ENCODE data around the gene ASCL2. TPM values are rescaled to one million over a fixed set of nuclear protein-coding genes. Genes with fewer than 3 reads are reported as not detected.

Gene ASCL2
- not detected for polyA plus RNA-seq (2013, experiment 1 of 2)
- not detected for polyA plus RNA-seq (2013, experiment 2 of 2)

DNA sequence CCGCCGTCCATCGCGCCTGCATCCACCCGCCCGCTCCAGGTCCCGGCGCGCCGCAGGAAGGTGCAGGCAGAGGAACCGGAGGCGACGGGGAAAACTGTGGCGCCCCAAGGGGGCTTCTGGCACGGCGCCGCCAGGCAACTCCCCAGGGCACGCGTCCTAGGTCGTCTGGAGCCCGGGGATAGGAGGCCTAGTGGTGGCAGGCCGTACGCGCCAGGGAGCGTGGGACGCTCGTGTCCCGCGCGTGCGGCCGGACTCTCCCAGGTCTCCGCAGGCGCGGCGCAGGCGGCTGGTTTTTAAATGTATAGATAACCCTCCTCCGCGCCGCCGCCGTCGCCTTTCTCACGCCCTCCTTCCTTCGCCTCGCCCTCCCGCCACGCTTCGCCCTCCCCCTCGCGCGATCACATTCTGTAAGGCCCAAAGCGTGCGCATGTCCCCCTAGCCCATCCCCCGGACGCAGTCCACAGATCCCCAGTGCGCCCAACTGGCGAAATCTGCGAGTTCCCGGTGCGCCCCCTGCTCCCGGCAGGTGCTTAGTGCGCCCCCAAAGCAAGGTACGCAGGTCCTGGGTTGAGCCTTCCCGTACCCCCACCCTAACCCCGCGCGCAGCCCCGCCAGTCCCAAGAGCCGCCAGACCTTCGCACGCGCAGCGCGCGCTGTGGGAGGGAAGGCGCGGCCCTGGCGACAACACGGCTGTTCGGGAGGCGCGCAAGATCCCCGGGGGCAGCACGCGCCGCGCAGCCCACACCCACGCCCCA is at the start of gene ASCL2:
ASCL2 (minus strand) TSS at position 267 of the 755 bp plus-strand sequence; CDS start at position 11, 256 bp downstream.
- DNase-seq: no peak
- no peak within 1 kb of the TSS for H3K9ac ChIP-seq (ENCODE audit: low read length)
- H3K9me3 ChIP-seq (ENCODE audit: control insufficient read depth, low read length): no peaks in the 10 kb centered on the region
- no peak within 1 kb of the TSS for H2BK12ac ChIP-seq (ENCODE audit: low read length in 2 of 2)
- H2AFZ ChIP-seq (ENCODE audit: low read depth, low read length): no peak within 1 kb of the TSS
- H3K18ac ChIP-seq (ENCODE audit: low read depth in 1 of 2, low read length in 2 of 2): no peak within 1 kb of the TSS
- peaks cover 75 to 84% of the 10 kb centered on the region in 2 experiments for H3K27me3 ChIP-seq (ENCODE audit: control insufficient read depth in 1 of 2, insufficient read depth in 1 of 2, low read length in 2 of 2)
- H3K4ac ChIP-seq (ENCODE audit: low read depth in 1 of 2, low read length in 2 of 2): no peak within 1 kb of the TSS
- H3K4me3 ChIP-seq (ENCODE audit: insufficient read depth in 1 of 2, low read depth in 1 of 2, low read length in 2 of 2): peak within 1 kb of the TSS; percentile 10 to 47
- no peak within 1 kb of the TSS for H2AK5ac ChIP-seq (ENCODE audit: low read length, severe bottlenecking)
- peaks cover 0 to 7% of the 10 kb centered on the region in 2 experiments for H3K36me3 ChIP-seq (ENCODE audit: control insufficient read depth in 1 of 2, insufficient read depth in 2 of 2, low read depth in 1 of 2, low read length in 2 of 2)
- H3K4me2 ChIP-seq (ENCODE audit: low read length, poor library complexity, severe bottlenecking): no peak within 1 kb of the TSS
- H4K91ac ChIP-seq (ENCODE audit: low read length): no peak within 1 kb of the TSS
- WGBS: 43% methylated on average over 88 of the region's 89 CpGs
- no peak within 1 kb of the TSS for H3K14ac ChIP-seq (ENCODE audit: low read length in 2 of 2)
- H3K27ac ChIP-seq (ENCODE audit: low read length, poor library complexity, severe bottlenecking): no peak within 1 kb of the TSS
- H2BK5ac ChIP-seq (ENCODE audit: low read depth, low read length, poor library complexity, severe bottlenecking): no peak within 1 kb of the TSS
- no peak within 1 kb of the TSS for H4K8ac ChIP-seq (ENCODE audit: low read length)
- H3K23ac ChIP-seq (ENCODE audit: low read length in 2 of 2): peak within 1 kb of the TSS in 1 of 2 experiments; percentile 55
- no peak within 1 kb of the TSS for H2BK120ac ChIP-seq (ENCODE audit: low read depth, low read length)
- no peak within 1 kb of the TSS for H2BK15ac ChIP-seq (ENCODE audit: low read depth, poor library complexity, severe bottlenecking)
- H3K79me1 ChIP-seq (replicated peaks; ENCODE audit: low read length, poor library complexity, severe bottlenecking): no peaks in the 10 kb centered on the region
- peaks cover 11% of the 10 kb centered on the region for H3K4me1 ChIP-seq (ENCODE audit: control insufficient read depth, insufficient read depth, low read depth, low read length)

DNA sequence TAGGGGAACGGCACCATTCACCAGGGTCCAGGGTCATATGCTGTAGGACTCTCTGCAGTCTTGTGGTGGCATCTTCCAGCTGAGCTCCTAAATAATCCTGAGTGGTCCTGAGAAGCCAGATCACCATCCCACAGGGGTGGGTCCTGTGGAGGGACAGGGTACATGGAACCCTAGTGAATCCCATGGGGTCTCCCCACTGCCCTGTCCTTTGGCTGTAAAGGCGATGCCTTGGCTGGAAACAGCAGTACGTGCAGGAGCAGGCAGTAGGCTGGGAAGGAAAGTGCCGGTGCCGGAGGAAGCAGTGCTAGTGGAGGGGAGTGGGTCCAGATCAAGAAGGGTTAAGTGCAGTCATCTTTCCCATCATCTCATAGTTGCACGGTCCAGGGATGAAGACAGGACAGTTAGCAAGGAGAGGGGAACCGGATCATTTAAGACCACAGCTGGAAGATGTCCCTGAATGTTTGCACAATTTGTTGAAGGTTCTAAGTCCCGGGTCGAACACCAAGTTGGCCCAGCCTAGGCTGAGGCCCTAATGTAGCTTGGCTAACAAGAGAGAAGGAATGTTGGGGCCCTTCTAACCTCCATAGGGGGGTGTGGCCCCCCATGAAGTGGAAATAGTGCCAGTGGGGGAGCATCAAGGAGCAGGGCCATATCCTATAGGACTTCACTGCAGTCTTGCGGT is 49.5 kb upstream of the ASCL2 start:
- Histone ChIP-seq H2BK5ac (ENCODE audit: low read depth, low read length, poor library complexity, severe bottlenecking) (no peak overlapping the region), H3K4me2 (ENCODE audit: low read length, poor library complexity, severe bottlenecking) (no peak overlapping the region), H3K36me3 (ENCODE audit: control insufficient read depth in 1 of 2, insufficient read depth in 2 of 2, low read depth in 1 of 2, low read length in 2 of 2) (no peaks in the 10 kb centered on the region), H4K8ac (ENCODE audit: low read length) (no peak overlapping the region), H3K4ac (ENCODE audit: low read depth in 1 of 2, low read length in 2 of 2) (no peak overlapping the region), H2BK15ac (ENCODE audit: low read depth, poor library complexity, severe bottlenecking) (no peak overlapping the region), H3K27me3 (ENCODE audit: control insufficient read depth in 1 of 2, insufficient read depth in 1 of 2, low read length in 2 of 2) (peaks cover 0 to 7% of the 10 kb centered on the region in 2 experiments), H3K4me1 (ENCODE audit: control insufficient read depth, insufficient read depth, low read depth, low read length) (peaks cover 4% of the 10 kb centered on the region), H2BK120ac (ENCODE audit: low read depth, low read length) (no peak overlapping the region), H3K27ac (ENCODE audit: low read length, poor library complexity, severe bottlenecking) (no peak overlapping the region), H3K79me1 (replicated peaks; ENCODE audit: low read length, poor library complexity, severe bottlenecking) (no peaks in the 10 kb centered on the region), H3K18ac (ENCODE audit: low read depth in 1 of 2, low read length in 2 of 2) (no peak overlapping the region), H3K9ac (ENCODE audit: low read length) (no peak overlapping the region), H3K9me3 (ENCODE audit: control insufficient read depth, low read length) (peaks cover 11% of the 10 kb centered on the region), H2BK12ac (ENCODE audit: low read length in 2 of 2) (no peak overlapping the region), H3K4me3 (ENCODE audit: insufficient read depth in 1 of 2, low read depth in 1 of 2, low read length in 2 of 2) (no peak overlapping the region), H3K14ac (ENCODE audit: low read length in 2 of 2) (no peak overlapping the region), H2AK5ac (ENCODE audit: low read length, severe bottlenecking) (no peak overlapping the region), H3K23ac (ENCODE audit: low read length in 2 of 2) (no peak overlapping the region), H4K91ac (ENCODE audit: low read length) (no peak overlapping the region), H2AFZ (ENCODE audit: low read depth, low read length) (no peak overlapping the region)
- no peak for DNase-seq
- WGBS: 87% methylated on average over 10 of the region's 10 CpGs

GRCh38 chr11:2318707-2319106 is 48.3 kb upstream of the ASCL2 start:
- H3K9ac ChIP-seq (ENCODE audit: low read length): no peak overlapping the region
- no peak overlapping the region for H3K18ac ChIP-seq (ENCODE audit: low read depth in 1 of 2, low read length in 2 of 2)
- H3K4me2 ChIP-seq (ENCODE audit: low read length, poor library complexity, severe bottlenecking): no peak overlapping the region
- H2BK5ac ChIP-seq (ENCODE audit: low read depth, low read length, poor library complexity, severe bottlenecking): no peak overlapping the region
- H3K4me3 ChIP-seq (ENCODE audit: insufficient read depth in 1 of 2, low read depth in 1 of 2, low read length in 2 of 2): no peak overlapping the region
- no peak overlapping the region for H3K14ac ChIP-seq (ENCODE audit: low read length in 2 of 2)
- H3K36me3 ChIP-seq (ENCODE audit: control insufficient read depth in 1 of 2, insufficient read depth in 2 of 2, low read depth in 1 of 2, low read length in 2 of 2): no peaks in the 10 kb centered on the region
- WGBS: 91% methylated on average over 7 of the region's 7 CpGs
- no peaks in the 10 kb centered on the region for H3K79me1 ChIP-seq (replicated peaks; ENCODE audit: low read length, poor library complexity, severe bottlenecking)
- peaks cover 11% of the 10 kb centered on the region for H3K9me3 ChIP-seq (ENCODE audit: control insufficient read depth, low read length)
- H2BK120ac ChIP-seq (ENCODE audit: low read depth, low read length): no peak overlapping the region
- H2AFZ ChIP-seq (ENCODE audit: low read depth, low read length): no peak overlapping the region
- H2BK15ac ChIP-seq (ENCODE audit: low read depth, poor library complexity, severe bottlenecking): no peak overlapping the region
- H3K27me3 ChIP-seq (ENCODE audit: control insufficient read depth in 1 of 2, insufficient read depth in 1 of 2, low read length in 2 of 2): peaks cover 0 to 7% of the 10 kb centered on the region in 2 experiments
- no peak overlapping the region for H2AK5ac ChIP-seq (ENCODE audit: low read length, severe bottlenecking)
- H3K23ac ChIP-seq (ENCODE audit: low read length in 2 of 2): no peak overlapping the region
- H4K91ac ChIP-seq (ENCODE audit: low read length): no peak overlapping the region
- no peak overlapping the region for H3K4ac ChIP-seq (ENCODE audit: low read depth in 1 of 2, low read length in 2 of 2)
- no peak overlapping the region for H3K27ac ChIP-seq (ENCODE audit: low read length, poor library complexity, severe bottlenecking)
- peak overlapping the region; percentile 29 for H4K8ac ChIP-seq (ENCODE audit: low read length)
- H3K4me1 ChIP-seq (ENCODE audit: control insufficient read depth, insufficient read depth, low read depth, low read length): peaks cover 6% of the 10 kb centered on the region
- no peak overlapping the region for H2BK12ac ChIP-seq (ENCODE audit: low read length in 2 of 2)
- DNase-seq: no peak

GRCh38 chr11:2318123-2318522 is 47.7 kb upstream of the ASCL2 start:
- no peak overlapping the region for H3K4me3 ChIP-seq (ENCODE audit: insufficient read depth in 1 of 2, low read depth in 1 of 2, low read length in 2 of 2)
- no peak overlapping the region for H2BK120ac ChIP-seq (ENCODE audit: low read depth, low read length)
- no peak overlapping the region for H2AFZ ChIP-seq (ENCODE audit: low read depth, low read length)
- no peak overlapping the region for H2BK15ac ChIP-seq (ENCODE audit: low read depth, poor library complexity, severe bottlenecking)
- peaks cover 0 to 7% of the 10 kb centered on the region in 2 experiments for H3K27me3 ChIP-seq (ENCODE audit: control insufficient read depth in 1 of 2, insufficient read depth in 1 of 2, low read length in 2 of 2)
- no peak overlapping the region for H4K91ac ChIP-seq (ENCODE audit: low read length)
- H3K18ac ChIP-seq (ENCODE audit: low read depth in 1 of 2, low read length in 2 of 2): no peak overlapping the region
- no peak overlapping the region for H2BK12ac ChIP-seq (ENCODE audit: low read length in 2 of 2)
- no peak overlapping the region for H2BK5ac ChIP-seq (ENCODE audit: low read depth, low read length, poor library complexity, severe bottlenecking)
- 88% methylated on average over 4 of the region's 4 CpGs for WGBS
- H3K4ac ChIP-seq (ENCODE audit: low read depth in 1 of 2, low read length in 2 of 2): no peak overlapping the region
- no peaks in the 10 kb centered on the region for H3K79me1 ChIP-seq (replicated peaks; ENCODE audit: low read length, poor library complexity, severe bottlenecking)
- no peak overlapping the region for H3K23ac ChIP-seq (ENCODE audit: low read length in 2 of 2)
- peaks cover 6% of the 10 kb centered on the region for H3K4me1 ChIP-seq (ENCODE audit: control insufficient read depth, insufficient read depth, low read depth, low read length)
- DNase-seq: no peak
- no peak overlapping the region for H3K27ac ChIP-seq (ENCODE audit: low read length, poor library complexity, severe bottlenecking)
- no peak overlapping the region for H2AK5ac ChIP-seq (ENCODE audit: low read length, severe bottlenecking)
- no peak overlapping the region for H3K14ac ChIP-seq (ENCODE audit: low read length in 2 of 2)
- H4K8ac ChIP-seq (ENCODE audit: low read length): no peak overlapping the region
- H3K4me2 ChIP-seq (ENCODE audit: low read length, poor library complexity, severe bottlenecking): no peak overlapping the region
- H3K9ac ChIP-seq (ENCODE audit: low read length): no peak overlapping the region
- H3K36me3 ChIP-seq (ENCODE audit: control insufficient read depth in 1 of 2, insufficient read depth in 2 of 2, low read depth in 1 of 2, low read length in 2 of 2): no peaks in the 10 kb centered on the region
- peaks cover 11% of the 10 kb centered on the region for H3K9me3 ChIP-seq (ENCODE audit: control insufficient read depth, low read length)

Data from mesenchymal stem cell (in vitro differentiated cells and primary cell).